Tibial nerve (tissue), 4 donors: Measurements from ENCODE around the gene DCDC2C. TPM values are rescaled to one million over a fixed set of nuclear protein-coding genes. Genes with fewer than 3 reads are reported as not detected.

Experiments
- DNase-seq, 2 donors: peaks; one replicate each; pipeline ENCODE4 v3.0.0-alpha.2; 2019; ENCODE audit warnings: low spot score in 2 of 2
- H3K27ac ChIP-seq, 4 donors: fragments of 200-600 bp; sonication (generic) in 3 of 4; one replicate each; pipeline ENCODE4 v1.5.1; 2017 to 2019; ENCODE audit warnings: mild to moderate bottlenecking in 1 of 4
- H3K27me3 ChIP-seq, 2 donors: fragments of 200-600 bp; sonication (generic) in 1 of 2; one replicate each; pipeline versions ENCODE4 v1.5.1 to v1.6.0; 2017 to 2019
- H3K36me3 ChIP-seq, 3 donors: fragments of 200-600 bp; sonication (generic); one replicate each; pipeline ENCODE4 v1.5.1; 2018 to 2019
- H3K4me1 ChIP-seq, 4 donors: fragments of 200-600 bp; sonication (generic) in 3 of 4; one replicate each; pipeline ENCODE4 v1.5.1; 2017 to 2019
- H3K4me3 ChIP-seq, 4 donors: fragments of 200-600 bp; sonication (generic) in 3 of 4; one replicate each; pipeline ENCODE4 v1.5.1; 2017 to 2019; ENCODE audit warnings: mild to moderate bottlenecking in 1 of 4, moderate library complexity in 1 of 4
- H3K9me3 ChIP-seq, 4 donors: fragments of 200-600 bp; sonication (generic) in 3 of 4; one replicate each; pipeline ENCODE4 v1.5.1; 2017 to 2019
- CTCF ChIP-seq, 5 experiments: fragments of 200-600 bp in 3 of 5; fragments of 450-650 bp in 2 of 5; sonication (generic) in 3 of 5; IDR thresholded peaks; one replicate each; pipeline ENCODE4 v1.5.1; 2016 to 2019; ENCODE audit warnings: antibody characterized with exemption in 5 of 5, mild to moderate bottlenecking in 3 of 5, moderate library complexity in 2 of 5
- EP300 ChIP-seq, 2 donors: sonication (generic); formaldehyde crosslinking; IDR thresholded peaks; one replicate each; pipeline ENCODE4 v1.6.1; 2017; ENCODE audit warnings: antibody characterized with exemption in 2 of 2, mild to moderate bottlenecking in 1 of 2
- POLR2A ChIP-seq, 2 donors: fragments of 450-650 bp; IDR thresholded peaks; one replicate each; pipeline ENCODE4 v1.6.1; 2017; ENCODE audit warnings: antibody characterized with exemption in 2 of 2, mild to moderate bottlenecking in 2 of 2, moderate library complexity in 2 of 2
- WGBS, 2 donors: methylation state at CpG; one replicate each; pipeline ENCODE4 v1.1.5; 2018; 5-methylcytosine and 5-hydroxymethylcytosine counted together
- total RNA-seq, 4 donors: library from RNA; depleted of rRNA; stranded (reverse); fragments of >200 nt; gene quantifications; one replicate each; pipeline ENCODE4 v1.1.0, GENCODE V29; 2016

DCDC2C gene
- total RNA-seq, 4 donors from 2014 or later: 2.9 to 22.3 (median 5.6) TPM

GRCh38 chr2:3729055-3729448, 25.7 kb downstream of the DCDC2C start:
- no peak for DNase-seq
- no peak overlapping the region for H3K4me3 ChIP-seq
- H3K4me1 ChIP-seq: peaks cover 0 to 18% (median 0%) of the 10 kb centered on the region in 4 donors
- H3K27ac ChIP-seq: no peak overlapping the region
- TF ChIP-seq CTCF (IDR thresholded peaks at IDR 0.05) (no peak), POLR2A (IDR thresholded peaks at IDR 0.05) (no peak), EP300 (IDR thresholded peaks at IDR 0.05) (no peak)
- WGBS, 2 donors: 72 to 76% methylated on average over 8 of the region's 8 CpGs
- no peaks in the 10 kb centered on the region for H3K27me3 ChIP-seq
- H3K36me3 ChIP-seq: no peaks in the 10 kb centered on the region
- no peaks in the 10 kb centered on the region for H3K9me3 ChIP-seq

- no peak for TF ChIP-seq POLR2A (IDR thresholded peaks at IDR 0.05)
- TF ChIP-seq EP300 (IDR thresholded peaks at IDR 0.05): no peak
- no peak for TF ChIP-seq CTCF (IDR thresholded peaks at IDR 0.05)
- 90 to 92% methylated on average over 7 to 9 of the region's 9 CpGs for WGBS, 2 donors
- no peak for DNase-seq
Observed at GRCh38 chr2:3729786-3730185, 26.4 kb downstream of the DCDC2C start.

GRCh38 chr2:3730646-3731045, 27.3 kb downstream of the DCDC2C start:
- H3K36me3 ChIP-seq: no peaks in the 10 kb centered on the region
- TF ChIP-seq POLR2A (IDR thresholded peaks at IDR 0.05): no peak
- TF ChIP-seq CTCF (IDR thresholded peaks at IDR 0.05): no peak
- no peak for TF ChIP-seq EP300 (IDR thresholded peaks at IDR 0.05)

More at GRCh38 chr2:3729786-3730185, 26.4 kb downstream of the DCDC2C start:
- no peak overlapping the region for H3K4me3 ChIP-seq
- H3K36me3 ChIP-seq: no peaks in the 10 kb centered on the region
- H3K9me3 ChIP-seq: no peaks in the 10 kb centered on the region
- H3K4me1 ChIP-seq: peaks cover 0 to 18% (median 0%) of the 10 kb centered on the region in 4 donors
- no peaks in the 10 kb centered on the region for H3K27me3 ChIP-seq
- no peak overlapping the region for H3K27ac ChIP-seq

GRCh38 chr2:3731829-3732228, 28.5 kb downstream of the DCDC2C start:
- 95 to 96% methylated on average over 7 of the region's 7 CpGs for WGBS, 2 donors
- H3K27me3 ChIP-seq: no peaks in the 10 kb centered on the region
- TF ChIP-seq CTCF (IDR thresholded peaks at IDR 0.05) (no peak), EP300 (IDR thresholded peaks at IDR 0.05) (no peak), POLR2A (IDR thresholded peaks at IDR 0.05) (no peak)
- H3K9me3 ChIP-seq: no peaks in the 10 kb centered on the region
- peaks cover 0 to 18% (median 0%) of the 10 kb centered on the region in 4 donors for H3K4me1 ChIP-seq
- no peak for DNase-seq
- H3K36me3 ChIP-seq: no peaks in the 10 kb centered on the region
- no peak overlapping the region for H3K27ac ChIP-seq
- no peak overlapping the region for H3K4me3 ChIP-seq

More at GRCh38 chr2:3730646-3731045, 27.3 kb downstream of the DCDC2C start:
- DNase-seq: no peak
- no peaks in the 10 kb centered on the region for H3K27me3 ChIP-seq
- H3K27ac ChIP-seq: no peak overlapping the region
- no peaks in the 10 kb centered on the region for H3K9me3 ChIP-seq
- WGBS, 2 donors: 78 to 84% methylated on average over 8 of the region's 8 CpGs
- no peak overlapping the region for H3K4me3 ChIP-seq
- peaks cover 0 to 18% (median 0%) of the 10 kb centered on the region in 4 donors for H3K4me1 ChIP-seq

- H3K27ac ChIP-seq: no peak overlapping the region
- peaks cover 0 to 3% (median 0%) of the 10 kb centered on the region in 4 donors for H3K4me1 ChIP-seq
- TF ChIP-seq POLR2A (IDR thresholded peaks at IDR 0.05): no peak
- no peak for TF ChIP-seq EP300 (IDR thresholded peaks at IDR 0.05)
- no peak for TF ChIP-seq CTCF (IDR thresholded peaks at IDR 0.05)
- H3K9me3 ChIP-seq: no peaks in the 10 kb centered on the region
- DNase-seq: no peak
- no peaks in the 10 kb centered on the region for H3K27me3 ChIP-seq
- 89% methylated on average over 7 of the region's 7 CpGs for WGBS, 2 donors
- H3K4me3 ChIP-seq: no peak overlapping the region
- no peaks in the 10 kb centered on the region for H3K36me3 ChIP-seq
Observed at GRCh38 chr2:3736112-3736511, 32.7 kb downstream of the DCDC2C start.
